Karpas-422 (cell line): ENCODE measurements around the gene ETV3. TPM values are rescaled to one million over a fixed set of nuclear protein-coding genes. Genes with fewer than 3 reads are reported as not detected.

Experiments
- DNase-seq: peaks from one replicate; pipeline ENCODE4 v3.0.0-alpha.2; 2015
- H2AFZ ChIP-seq: fragments of 200-600 bp; sonication (generic); 2 replicates; pipeline ENCODE4 v1.6.1; 2014; ENCODE audit warnings: antibody characterized with exemption, low read length, mixed read lengths
- H3K27ac ChIP-seq: fragments of 200-600 bp; sonication (generic); 2 replicates; pipeline ENCODE4 v1.5.1; 2014; ENCODE audit warnings: mild to moderate bottlenecking, low read length, moderate library complexity
- H3K27me3 ChIP-seq: fragments of 200-600 bp; sonication (generic); 2 replicates; pipeline ENCODE4 v1.6.1; 2014; ENCODE audit warnings: low read length, mixed read lengths
- H3K36me3 ChIP-seq: fragments of 200-600 bp; sonication (generic); 2 replicates; pipeline ENCODE4 v1.6.1; 2014; ENCODE audit warnings: low read length, mixed read lengths; ENCODE audit not compliant: insufficient read depth
- H3K4me1 ChIP-seq: fragments of 200-600 bp; sonication (generic); 2 replicates; pipeline ENCODE4 v1.6.1; 2014; ENCODE audit warnings: mild to moderate bottlenecking, low read length, mixed read lengths
- H3K4me2 ChIP-seq: fragments of 200-600 bp; sonication (generic); 2 replicates; pipeline ENCODE4 v1.6.1; 2014; ENCODE audit warnings: low read length, low read depth, mild to moderate bottlenecking; ENCODE audit not compliant: poor library complexity, severe bottlenecking
- H3K4me3 ChIP-seq: fragments of 200-600 bp; sonication (generic); 2 replicates; pipeline ENCODE4 v1.5.1; 2014; ENCODE audit warnings: mild to moderate bottlenecking, antibody characterized with exemption, low read length, mixed read lengths
- H3K79me2 ChIP-seq: fragments of 200-600 bp; sonication (generic); 2 replicates; pipeline ENCODE4 v1.6.1; 2014; ENCODE audit warnings: mild to moderate bottlenecking, low read length, mixed read lengths
- H3K9ac ChIP-seq: fragments of 200-600 bp; sonication (generic); 2 replicates; pipeline ENCODE4 v1.6.0; 2014; ENCODE audit warnings: low read length
- H3K9me2 ChIP-seq: fragments of 200-600 bp; sonication (generic), shearing (Covaris generic); replicated peaks from 2 replicates; pipeline ENCODE4 v1.6.0; 2014; ENCODE audit warnings: mild to moderate bottlenecking, low read length, moderate library complexity; ENCODE audit not compliant: insufficient read depth
- H3K9me3 ChIP-seq: fragments of 300-700, 200-600 bp; sonication (generic); 2 replicates; pipeline ENCODE4 v1.6.1; 2014; ENCODE audit warnings: low read length, mixed read lengths
- H4K20me1 ChIP-seq: fragments of 200-600 bp; sonication (generic); 2 replicates; pipeline ENCODE4 v1.6.1; 2014; ENCODE audit warnings: mild to moderate bottlenecking, antibody characterized with exemption, low read length, low read depth; ENCODE audit not compliant: insufficient read depth
- total RNA-seq: library from RNA; depleted of rRNA; stranded (reverse); fragments of >200 nt; shearing (Covaris generic); gene quantifications from 2 replicates; pipeline ENCODE4 v1.2.3, GENCODE V29; 2014; ENCODE audit warnings: low replicate concordance

Gene ETV3
- total RNA-seq, 1 experiment from 2014 or later = 12.3 TPM

GRCh38 chr1:157095551-157095950 is 42.6 kb downstream of the ETV3 start:
- Histone ChIP-seq H3K4me2 (no peak overlapping the region), H2AFZ (no peak overlapping the region), H3K9me3 (no peaks in the 10 kb centered on the region), H3K4me1 (no peaks in the 10 kb centered on the region), H3K27ac (no peak overlapping the region), H4K20me1 (no peaks in the 10 kb centered on the region), H3K79me2 (no peaks in the 10 kb centered on the region), H3K9me2 (no peaks in the 10 kb centered on the region), H3K27me3 (no peaks in the 10 kb centered on the region), H3K36me3 (no peaks in the 10 kb centered on the region), H3K9ac (no peak overlapping the region), H3K4me3 (no peak overlapping the region)
- no peak for DNase-seq

GRCh38 chr1:157095091-157095490 is 43.1 kb downstream of the ETV3 start:
- H3K9me2 ChIP-seq = no peaks in the 10 kb centered on the region
- H3K9me3 ChIP-seq = no peaks in the 10 kb centered on the region
- no peaks in the 10 kb centered on the region for H4K20me1 ChIP-seq

GRCh38 chr1:157092831-157093230 is 45.4 kb downstream of the ETV3 start:
- Histone ChIP-seq H3K27me3 (no peaks in the 10 kb centered on the region), H3K9me2 (no peaks in the 10 kb centered on the region), H3K9ac (no peak overlapping the region), H3K4me3 (no peak overlapping the region), H3K9me3 (no peaks in the 10 kb centered on the region), H3K79me2 (no peaks in the 10 kb centered on the region), H3K4me2 (no peak overlapping the region), H2AFZ (no peak overlapping the region), H3K4me1 (no peaks in the 10 kb centered on the region), H3K36me3 (no peaks in the 10 kb centered on the region), H4K20me1 (no peaks in the 10 kb centered on the region), H3K27ac (no peak overlapping the region)
- no peak for DNase-seq

More at GRCh38 chr1:157095091-157095490, 43.1 kb downstream of the ETV3 start:
- no peaks in the 10 kb centered on the region for H3K79me2 ChIP-seq
- H3K4me3 ChIP-seq = no peak overlapping the region
- H3K4me1 ChIP-seq = no peaks in the 10 kb centered on the region
- H2AFZ ChIP-seq = no peak overlapping the region
- no peak overlapping the region for H3K4me2 ChIP-seq
- H3K36me3 ChIP-seq = no peaks in the 10 kb centered on the region
- H3K27ac ChIP-seq = no peak overlapping the region
- H3K27me3 ChIP-seq = no peaks in the 10 kb centered on the region
- no peak for DNase-seq
- H3K9ac ChIP-seq = no peak overlapping the region

GRCh38 chr1:157091668-157092273 is 46.4 kb downstream of the ETV3 start:
- no peaks in the 10 kb centered on the region for H3K4me1 ChIP-seq
- no peaks in the 10 kb centered on the region for H4K20me1 ChIP-seq
- DNase-seq = no peak
- H3K4me3 ChIP-seq = no peak overlapping the region
- H3K9me3 ChIP-seq = no peaks in the 10 kb centered on the region
- H3K4me2 ChIP-seq = no peak overlapping the region
- no peak overlapping the region for H3K27ac ChIP-seq
- no peaks in the 10 kb centered on the region for H3K9me2 ChIP-seq
- no peaks in the 10 kb centered on the region for H3K36me3 ChIP-seq
- H3K9ac ChIP-seq = no peak overlapping the region
- no peaks in the 10 kb centered on the region for H3K79me2 ChIP-seq
- H3K27me3 ChIP-seq = no peaks in the 10 kb centered on the region
- no peak overlapping the region for H2AFZ ChIP-seq

GRCh38 chr1:157091186-157091585 is 47.0 kb downstream of the ETV3 start:
- DNase-seq = no peak
- H3K4me3 ChIP-seq = no peak overlapping the region
- no peaks in the 10 kb centered on the region for H3K79me2 ChIP-seq
- H3K9ac ChIP-seq = no peak overlapping the region
- H3K9me3 ChIP-seq = no peaks in the 10 kb centered on the region
- no peaks in the 10 kb centered on the region for H4K20me1 ChIP-seq
- H3K27me3 ChIP-seq = no peaks in the 10 kb centered on the region
- H3K27ac ChIP-seq = no peak overlapping the region
- no peak overlapping the region for H2AFZ ChIP-seq
- H3K4me2 ChIP-seq = no peak overlapping the region
- no peaks in the 10 kb centered on the region for H3K9me2 ChIP-seq
- H3K36me3 ChIP-seq = no peaks in the 10 kb centered on the region
- no peaks in the 10 kb centered on the region for H3K4me1 ChIP-seq

- Histone ChIP-seq H3K9me2 (no peaks in the 10 kb centered on the region), H3K4me3 (no peak overlapping the region), H3K27ac (no peak overlapping the region), H3K36me3 (no peaks in the 10 kb centered on the region), H4K20me1 (no peaks in the 10 kb centered on the region), H3K4me1 (no peaks in the 10 kb centered on the region), H3K27me3 (no peaks in the 10 kb centered on the region), H3K79me2 (no peaks in the 10 kb centered on the region), H3K9ac (no peak overlapping the region), H3K4me2 (no peak overlapping the region), H3K9me3 (no peaks in the 10 kb centered on the region), H2AFZ (no peak overlapping the region)
- no peak for DNase-seq
Observed at GRCh38 chr1:157090771-157091170, 47.4 kb downstream of the ETV3 start.

- Histone ChIP-seq H3K36me3 (no peaks in the 10 kb centered on the region), H3K4me2 (no peak overlapping the region), H2AFZ (no peak overlapping the region), H3K9ac (no peak overlapping the region), H3K9me3 (no peaks in the 10 kb centered on the region), H3K27ac (no peak overlapping the region), H3K79me2 (no peaks in the 10 kb centered on the region), H3K4me1 (no peaks in the 10 kb centered on the region), H3K9me2 (no peaks in the 10 kb centered on the region), H3K4me3 (no peak overlapping the region), H4K20me1 (no peaks in the 10 kb centered on the region), H3K27me3 (no peaks in the 10 kb centered on the region)
- DNase-seq = peak; percentile 92
Observed at GRCh38 chr1:157090196-157090647, 48.0 kb downstream of the ETV3 start.

- Histone ChIP-seq H3K4me1 (no peaks in the 10 kb centered on the region), H4K20me1 (no peaks in the 10 kb centered on the region), H3K36me3 (no peaks in the 10 kb centered on the region), H3K4me3 (no peak overlapping the region), H3K9me2 (no peaks in the 10 kb centered on the region), H3K4me2 (no peak overlapping the region), H3K79me2 (no peaks in the 10 kb centered on the region), H3K27ac (no peak overlapping the region), H3K9ac (no peak overlapping the region), H2AFZ (no peak overlapping the region), H3K27me3 (no peaks in the 10 kb centered on the region), H3K9me3 (no peaks in the 10 kb centered on the region)
- DNase-seq = no peak
Observed at GRCh38 chr1:157089789-157090188, 48.4 kb downstream of the ETV3 start.
